ENCODE measurements around the gene RASL10A. TPM values are rescaled to one million over a fixed set of nuclear protein-coding genes. Genes with fewer than 3 reads are reported as not detected.

Gene RASL10A
- total and polyA plus RNA-seq, 2 donors from 2014 or later, result 0.73 to 1.2 TPM

DNA sequence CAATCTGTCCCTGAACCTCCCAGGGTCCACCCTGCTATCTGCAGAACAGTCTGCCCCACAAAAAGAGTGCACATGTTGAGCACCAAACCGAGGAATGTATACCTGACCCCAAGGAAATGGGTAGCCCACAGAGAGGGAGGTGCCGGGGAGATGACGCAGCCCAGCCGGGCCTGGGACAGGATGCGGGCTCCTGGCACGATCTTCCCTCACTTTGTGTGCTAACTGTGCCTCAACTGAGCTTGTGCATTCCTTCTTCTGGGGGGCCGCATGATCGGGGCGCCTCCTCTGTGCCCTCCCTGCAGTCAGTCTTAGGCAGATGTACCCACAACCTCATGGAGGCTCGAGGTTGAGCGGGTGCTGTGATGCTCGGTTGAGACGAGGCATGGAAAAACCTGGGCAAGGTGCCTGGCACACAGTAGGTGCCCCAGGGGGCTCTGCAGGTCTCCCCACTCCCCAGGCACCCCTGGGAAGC, 6.7 kb downstream of the RASL10A start:
- intact Hi-C loops (cut with DNase I), result no loop called here
- H3K27me3 ChIP-seq (ENCODE audit: control insufficient read depth, insufficient read depth, low read length), result peaks cover 7% of the 10 kb centered on the region
- H3K9me3 ChIP-seq (ENCODE audit: control insufficient read depth in 2 of 3, insufficient read depth in 1 of 3, low read length in 3 of 3), result no peaks in the 10 kb centered on the region
- H3K4me1 ChIP-seq (ENCODE audit: control insufficient read depth in 2 of 3, insufficient read depth in 2 of 3, low read depth in 1 of 3, low read length in 3 of 3), result peaks cover 0 to 39% (median 11%) of the 10 kb centered on the region in 3 donors
- H3K27ac ChIP-seq (ENCODE audit: low read depth in 2 of 2, low read length in 2 of 2), result no peak overlapping the region
- no peaks in the 10 kb centered on the region for H3K36me3 ChIP-seq (ENCODE audit: control insufficient read depth in 2 of 3, insufficient read depth in 3 of 3, low read length in 3 of 3)
- no peak for FAIRE-seq
- DNase-seq, result no peak
- no peak overlapping the region for H3K9ac ChIP-seq (ENCODE audit: low read length in 3 of 3)
- peak overlapping the region in 1 of 3 donors; percentile 37 for H3K4me3 ChIP-seq (ENCODE audit: low read length in 3 of 3)
- TF ChIP-seq, protein P1, sequence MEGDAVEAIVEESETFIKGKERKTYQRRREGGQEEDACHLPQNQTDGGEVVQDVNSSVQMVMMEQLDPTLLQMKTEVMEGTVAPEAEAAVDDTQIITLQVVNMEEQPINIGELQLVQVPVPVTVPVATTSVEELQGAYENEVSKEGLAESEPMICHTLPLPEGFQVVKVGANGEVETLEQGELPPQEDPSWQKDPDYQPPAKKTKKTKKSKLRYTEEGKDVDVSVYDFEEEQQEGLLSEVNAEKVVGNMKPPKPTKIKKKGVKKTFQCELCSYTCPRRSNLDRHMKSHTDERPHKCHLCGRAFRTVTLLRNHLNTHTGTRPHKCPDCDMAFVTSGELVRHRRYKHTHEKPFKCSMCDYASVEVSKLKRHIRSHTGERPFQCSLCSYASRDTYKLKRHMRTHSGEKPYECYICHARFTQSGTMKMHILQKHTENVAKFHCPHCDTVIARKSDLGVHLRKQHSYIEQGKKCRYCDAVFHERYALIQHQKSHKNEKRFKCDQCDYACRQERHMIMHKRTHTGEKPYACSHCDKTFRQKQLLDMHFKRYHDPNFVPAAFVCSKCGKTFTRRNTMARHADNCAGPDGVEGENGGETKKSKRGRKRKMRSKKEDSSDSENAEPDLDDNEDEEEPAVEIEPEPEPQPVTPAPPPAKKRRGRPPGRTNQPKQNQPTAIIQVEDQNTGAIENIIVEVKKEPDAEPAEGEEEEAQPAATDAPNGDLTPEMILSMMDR (IDR thresholded peaks at IDR 0.05; ENCODE audit: borderline replicate concordance, extremely low read depth, insufficient read depth), result no peak

GRCh38 chr22:29308148-29308790, 7.2 kb downstream of the RASL10A start:
- TF ChIP-seq, protein P1 (IDR thresholded peaks at IDR 0.05; ENCODE audit: borderline replicate concordance, extremely low read depth, insufficient read depth), result no peak
- peaks cover 4% of the 10 kb centered on the region for H3K27me3 ChIP-seq (ENCODE audit: control insufficient read depth, insufficient read depth, low read length)
- H3K9me3 ChIP-seq (ENCODE audit: control insufficient read depth in 2 of 3, insufficient read depth in 1 of 3, low read length in 3 of 3), result no peaks in the 10 kb centered on the region
- intact Hi-C loops (cut with DNase I), result no loop called here
- H3K4me1 ChIP-seq (ENCODE audit: control insufficient read depth in 2 of 3, insufficient read depth in 2 of 3, low read depth in 1 of 3, low read length in 3 of 3), result peaks cover 0 to 38% (median 11%) of the 10 kb centered on the region in 3 donors
- no peak overlapping the region for H3K27ac ChIP-seq (ENCODE audit: low read depth in 2 of 2, low read length in 2 of 2)
- peak overlapping the region in 1 of 3 donors; percentile 72 for H3K4me3 ChIP-seq (ENCODE audit: low read length in 3 of 3)
- FAIRE-seq, result no peak
- no peaks in the 10 kb centered on the region for H3K36me3 ChIP-seq (ENCODE audit: control insufficient read depth in 2 of 3, insufficient read depth in 3 of 3, low read length in 3 of 3)
- peak in 1 of 5 donors; percentile 76 for DNase-seq
- no peak overlapping the region for H3K9ac ChIP-seq (ENCODE audit: low read length in 3 of 3)

- H3K4me1 ChIP-seq (ENCODE audit: control insufficient read depth in 2 of 3, insufficient read depth in 2 of 3, low read depth in 1 of 3, low read length in 3 of 3), result peaks cover 0 to 42% (median 15%) of the 10 kb centered on the region in 3 donors
- no peaks in the 10 kb centered on the region for H3K27me3 ChIP-seq (ENCODE audit: control insufficient read depth, insufficient read depth, low read length)
- intact Hi-C loops (cut with DNase I), result no loop called here
- no peak for DNase-seq
- FAIRE-seq, result no peak
- H3K36me3 ChIP-seq (ENCODE audit: control insufficient read depth in 2 of 3, insufficient read depth in 3 of 3, low read length in 3 of 3), result no peaks in the 10 kb centered on the region
- peak overlapping the region in 1 of 2 donors; percentile 51 for H3K27ac ChIP-seq (ENCODE audit: low read depth in 2 of 2, low read length in 2 of 2)
- no peaks in the 10 kb centered on the region for H3K9me3 ChIP-seq (ENCODE audit: control insufficient read depth in 2 of 3, insufficient read depth in 1 of 3, low read length in 3 of 3)
- TF ChIP-seq, protein P1 (IDR thresholded peaks at IDR 0.05; ENCODE audit: borderline replicate concordance, extremely low read depth, insufficient read depth), result no peak
- peak overlapping the region; percentile 38 to 75 (median 69) for H3K9ac ChIP-seq (ENCODE audit: low read length in 3 of 3)
- peak overlapping the region; percentile 47 to 74 (median 72) for H3K4me3 ChIP-seq (ENCODE audit: low read length in 3 of 3)
Measured at GRCh38 chr22:29307596-29308147, 7.8 kb downstream of the RASL10A start.

Data from kidney (tissue), 14 donors.